Esophagus squamous epithelium (tissue), 5 donors: ENCODE measurements around the gene RPSA. TPM values are rescaled to one million over a fixed set of nuclear protein-coding genes. Genes with fewer than 3 reads are reported as not detected.

Experiments
- DNase-seq: peaks from one replicate; lab custom pipeline; 2025; lab: John Stamatoyannopoulos, UW
- H3K27ac ChIP-seq, 4 donors: fragments of 200-600 bp; sonication (generic); one replicate each; pipeline ENCODE4 v1.5.1; 2016 to 2019; ENCODE audit warnings: mild to moderate bottlenecking in 1 of 4
- H3K27me3 ChIP-seq, 4 donors: fragments of 200-600 bp; sonication (generic); 1 replicate in 3 of 4; 2 replicates in 1 of 4; pipeline versions ENCODE4 v1.5.1 to v1.6.0; 2017 to 2021; ENCODE audit warnings: antibody characterized with exemption in 1 of 4
- H3K36me3 ChIP-seq, 3 donors: fragments of 200-600 bp; sonication (generic); one replicate each; pipeline ENCODE4 v1.5.1; 2016 to 2019
- H3K4me1 ChIP-seq, 3 donors: fragments of 200-600 bp; sonication (generic); one replicate each; pipeline ENCODE4 v1.5.1; 2017 to 2019
- H3K4me3 ChIP-seq, 4 donors: fragments of 200-600 bp; sonication (generic); 1 replicate in 3 of 4; 2 replicates in 1 of 4; pipeline ENCODE4 v1.5.1; 2016 to 2019; ENCODE audit warnings: mild to moderate bottlenecking in 2 of 4, moderate library complexity in 1 of 4
- H3K9me3 ChIP-seq, 3 donors: fragments of 200-600 bp; sonication (generic); one replicate each; pipeline ENCODE4 v1.5.1; 2016 to 2019
- CTCF ChIP-seq, 6 experiments: fragments of 450-650 bp in 4 of 6; fragments of 200-600 bp in 2 of 6; sonication (generic) in 2 of 6; IDR thresholded peaks; one replicate each; pipeline ENCODE4 v1.5.1; 2016 to 2019; ENCODE audit warnings: antibody characterized with exemption in 6 of 6, mild to moderate bottlenecking in 4 of 6, moderate library complexity in 4 of 6
- POLR2A ChIP-seq, 4 donors: fragments of 450-650 bp; IDR thresholded peaks; one replicate each; pipeline ENCODE4 v1.6.1; 2017; ENCODE audit warnings: antibody characterized with exemption in 4 of 4, mild to moderate bottlenecking in 4 of 4, moderate library complexity in 3 of 4
- WGBS, 2 donors: methylation state at CpG; one replicate each; pipeline ENCODE4 v1.1.5; 2018; 5-methylcytosine and 5-hydroxymethylcytosine counted together
- intact Hi-C: fragments of 100-400 bp; cut with DNase I; formaldehyde crosslinking; loops from one replicate; pipeline ENCODE4 v1.15.0; 2022
- total RNA-seq, 4 donors: library from RNA; depleted of rRNA; stranded (reverse); fragments of >200 nt; gene quantifications; one replicate each; pipeline ENCODE4 v1.1.0, GENCODE V29; 2016
- donor health status: DM: yes; HTN: yes; CAD: no.

RPSA gene
- total RNA-seq, 4 donors from 2014 or later = 868 to 1,955 (median 1,497) TPM

GRCh38 chr3:39420543-39420942 lies 14.0 kb downstream of the RPSA start:
- TF ChIP-seq POLR2A (IDR thresholded peaks at IDR 0.05) = no peak
- TF ChIP-seq CTCF (IDR thresholded peaks at IDR 0.05) = no peak
- Histone ChIP-seq H3K4me3 (no peak overlapping the region), H3K27me3 (no peaks in the 10 kb centered on the region), H3K4me1 (peaks cover 0 to 32% (median 0%) of the 10 kb centered on the region in 3 donors), H3K9me3 (no peaks in the 10 kb centered on the region), H3K36me3 (no peaks in the 10 kb centered on the region), H3K27ac (no peak overlapping the region)
- 95 to 96% methylated on average over 2 of the region's 2 CpGs for WGBS, 2 donors
- no peak for DNase-seq
- intact Hi-C loops = no loop called here

GRCh38 chr3:39423436-39423970 lies 17.0 kb downstream of the RPSA start:
- TF ChIP-seq CTCF (IDR thresholded peaks at IDR 0.05) = no peak
- TF ChIP-seq POLR2A (IDR thresholded peaks at IDR 0.05) = no peak
- H3K36me3 ChIP-seq = no peaks in the 10 kb centered on the region
- no peak overlapping the region for H3K27ac ChIP-seq
- 86 to 89% methylated on average over 1 of the region's 1 CpG for WGBS, 2 donors
- no peak for DNase-seq
- H3K27me3 ChIP-seq = peaks cover 0 to 3% (median 0%) of the 10 kb centered on the region in 4 donors
- intact Hi-C loops = no loop called here
- H3K9me3 ChIP-seq = no peaks in the 10 kb centered on the region
- H3K4me3 ChIP-seq = no peak overlapping the region
- peaks cover 0 to 20% (median 0%) of the 10 kb centered on the region in 3 donors for H3K4me1 ChIP-seq

GRCh38 chr3:39426312-39426711 lies 19.8 kb downstream of the RPSA start:
- Histone ChIP-seq H3K27me3 (peaks cover 0 to 22% (median 0%) of the 10 kb centered on the region in 4 donors), H3K27ac (no peak overlapping the region), H3K36me3 (no peaks in the 10 kb centered on the region), H3K9me3 (no peaks in the 10 kb centered on the region), H3K4me1 (no peaks in the 10 kb centered on the region), H3K4me3 (no peak overlapping the region)
- no peak for TF ChIP-seq POLR2A (IDR thresholded peaks at IDR 0.05)
- intact Hi-C loops = no loop called here
- no peak for DNase-seq
- WGBS, 2 donors = 0 to 56% methylated on average over 1 of the region's 1 CpG

DNA sequence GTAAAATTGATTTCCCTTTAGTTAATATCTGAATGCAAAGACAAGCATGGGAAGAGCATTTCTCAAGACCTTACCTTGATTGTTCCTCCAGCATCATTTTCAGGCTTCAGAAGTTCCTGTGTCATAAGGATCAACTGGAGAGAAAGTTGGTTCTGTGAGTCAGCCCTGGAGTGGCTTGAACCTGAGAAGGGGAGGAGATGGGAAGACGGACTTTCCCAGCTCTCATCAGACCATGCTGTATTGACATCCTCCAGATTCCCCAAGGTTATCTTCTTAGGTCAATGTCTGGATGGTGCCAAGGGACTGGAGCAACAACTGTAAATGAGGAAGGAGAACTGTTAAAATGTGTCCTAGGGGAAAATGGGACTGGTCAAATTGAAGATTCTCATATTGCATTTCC lies 21.0 kb downstream of the RPSA start:
- no peak for DNase-seq
- H3K4me1 ChIP-seq = no peaks in the 10 kb centered on the region
- H3K36me3 ChIP-seq = no peaks in the 10 kb centered on the region
- no peak overlapping the region for H3K27ac ChIP-seq
- intact Hi-C loops = no loop called here
- H3K27me3 ChIP-seq = peaks cover 0 to 22% (median 0%) of the 10 kb centered on the region in 4 donors
- TF ChIP-seq CTCF (IDR thresholded peaks at IDR 0.05) (no peak), POLR2A (IDR thresholded peaks at IDR 0.05) (no peak)
- WGBS, 2 donors = 88 to 100% methylated on average over 1 of the region's 1 CpG
- no peak overlapping the region for H3K4me3 ChIP-seq
- H3K9me3 ChIP-seq = no peaks in the 10 kb centered on the region

DNA sequence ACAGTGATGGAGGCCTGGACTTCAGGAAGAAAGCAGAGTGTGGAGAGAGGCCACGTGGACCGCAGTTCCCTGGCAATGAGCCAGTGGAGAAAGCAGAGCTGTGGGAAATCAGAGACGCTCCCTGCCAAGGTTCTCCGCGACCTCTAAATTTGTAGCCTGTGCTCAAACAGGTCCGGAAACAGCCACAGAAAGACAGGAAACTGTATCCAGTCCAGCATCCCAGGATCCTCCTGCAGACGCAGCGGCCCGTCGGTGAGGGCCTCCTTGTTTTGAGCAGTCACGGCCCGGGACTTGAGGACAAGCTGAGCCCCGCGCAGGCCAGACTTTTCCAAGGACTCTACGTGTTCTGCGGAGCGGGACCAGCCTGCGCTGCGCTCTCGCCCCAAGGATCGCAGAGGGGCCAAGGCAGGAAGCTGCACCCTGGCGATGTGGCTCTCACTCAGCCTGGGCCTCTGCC lies 22.3 kb downstream of the RPSA start:
- TF ChIP-seq POLR2A (IDR thresholded peaks at IDR 0.05) = no peak
- no peak for TF ChIP-seq CTCF (IDR thresholded peaks at IDR 0.05)
- Histone ChIP-seq H3K9me3 (no peaks in the 10 kb centered on the region), H3K27ac (peak overlapping the region in 2 of 4 donors; percentile 28 to 44), H3K36me3 (no peaks in the 10 kb centered on the region), H3K4me1 (peaks cover 0 to 6% (median 3%) of the 10 kb centered on the region in 3 donors), H3K4me3 (no peak overlapping the region), H3K27me3 (peaks cover 0 to 22% (median 0%) of the 10 kb centered on the region in 4 donors)
- no peak for DNase-seq
- WGBS, 2 donors = 33 to 52% methylated on average over 6 of the region's 22 CpGs
- intact Hi-C loops = no loop called here
